Stimulated activated CD8-positive, alpha-beta memory T cell treated with anti-CD3 and anti-CD28 coated beads, Interleukin-7, amount 100 ng/mL, for 1 hour (primary cell): Measurements from ENCODE around the gene BLACAT1.
A peak's percentile ranks its signal among the peaks of the same experiment; 100 is the strongest.
"Not testable (repeated sequence)": the region's sequence is repeated elsewhere in the genome, so short reads cannot be mapped to it uniquely, and the experiment has no call there.

Experiments
- DNase-seq, 2 donors: peaks; one replicate each; pipeline ENCODE4 v3.0.0-alpha.2; 2020; ENCODE audit warnings: low read depth in 2 of 2

The BLACAT1 gene

GRCh38 chr1:205441716-205442050, 14.2 kb downstream of the BLACAT1 start:
- DNase-seq: no peak

- DNase-seq: no peak
Measured at GRCh38 chr1:205441318-205441633, 14.6 kb downstream of the BLACAT1 start.

- DNase-seq: peak; percentile 13 to 34
Measured at GRCh38 chr1:205440476-205441317, 15.1 kb downstream of the BLACAT1 start.

- DNase-seq: no peak
Measured at GRCh38 chr1:205440121-205440475, 15.7 kb downstream of the BLACAT1 start.

GRCh38 chr1:205438213-205439158, 17.4 kb downstream of the BLACAT1 start:
- DNase-seq: no peak

- DNase-seq: no peak
Measured at GRCh38 chr1:205437570-205437969, 18.3 kb downstream of the BLACAT1 start.

- no peak for DNase-seq
Measured at GRCh38 chr1:205436776-205437410, 19.0 kb downstream of the BLACAT1 start.

- no peak for DNase-seq
Measured at GRCh38 chr1:205435578-205436573, 20.0 kb downstream of the BLACAT1 start.

- no peak for DNase-seq
Measured at GRCh38 chr1:205434738-205435137, 21.1 kb downstream of the BLACAT1 start.

- not testable (repeated sequence) for DNase-seq
Measured at GRCh38 chr1:205432692-205433091, 23.2 kb downstream of the BLACAT1 start.

GRCh38 chr1:205432116-205432515, 23.7 kb downstream of the BLACAT1 start:
- no peak for DNase-seq

GRCh38 chr1:205430696-205431305, 25.0 kb downstream of the BLACAT1 start:
- DNase-seq: peak; percentile 20 to 28

GRCh38 chr1:205429762-205430695, 25.8 kb downstream of the BLACAT1 start:
- DNase-seq: no peak

GRCh38 chr1:205424901-205425600, 30.8 kb downstream of the BLACAT1 start:
- no peak for DNase-seq

GRCh38 chr1:205423814-205424399, 31.9 kb downstream of the BLACAT1 start:
- DNase-seq: no peak

- no peak for DNase-seq
Measured at GRCh38 chr1:205422993-205423642, 32.7 kb downstream of the BLACAT1 start.

GRCh38 chr1:205421798-205422197, 34.0 kb downstream of the BLACAT1 start, which contains the start of gene LEMD1:
LEMD1 (minus strand) TSS chr1:205422056; CDS start chr1:205420536, 1,520 bp downstream.
- no peak for DNase-seq

- no peak for DNase-seq
Measured at GRCh38 chr1:205420938-205421337, 34.9 kb downstream of the BLACAT1 start.
